WTC11 (cell line): ENCODE results near the gene PKHD1. TPM values are rescaled to one million over a fixed set of nuclear protein-coding genes. Genes with fewer than 3 reads are reported as not detected.

Source experiments
- ATAC-seq: fragments of 200-7000 bp; cut with Tn5 transposase; 2 replicates; pipeline ENCODE4 v1.10.0; 2021; ENCODE audit warnings: mild to moderate bottlenecking, moderate library complexity
- CTCF ChIA-PET: fragments of 300-600 bp; sonication (Branson Sonifier 250); formaldehyde crosslinking; loops from one replicate; lab custom pipeline; 2021; ENCODE audit warnings: antibody characterized with exemption; lab: Charles Lee
- POLR2A ChIA-PET: fragments of 350-600 bp; sonication (Branson Sonifier 250); formaldehyde crosslinking; loops from one replicate; lab custom pipeline; 2021; ENCODE audit warnings: antibody characterized with exemption; lab: Charles Lee
- DNase-seq: peaks from one replicate; pipeline ENCODE4 v3.0.0; 2021; ENCODE audit warnings: low spot score
- H3K27ac Mint-ChIP-seq: 2 replicates; pipeline ENCODE4 v1.8.0; 2021; ENCODE audit warnings: mixed read lengths
- H3K27me3 Mint-ChIP-seq: 2 replicates; pipeline ENCODE4 v1.8.0; 2021; ENCODE audit warnings: low read depth, mild to moderate bottlenecking, moderate library complexity, mixed read lengths
- H3K36me3 Mint-ChIP-seq: 2 replicates; pipeline ENCODE4 v1.8.0; 2021; ENCODE audit warnings: mixed read lengths
- H3K4me1 Mint-ChIP-seq: 2 replicates; pipeline ENCODE4 v1.8.0; 2022; ENCODE audit warnings: mixed read lengths
- H3K4me3 Mint-ChIP-seq: 2 replicates; pipeline ENCODE4 v1.8.0; 2021; ENCODE audit warnings: mild to moderate bottlenecking, moderate library complexity, mixed read lengths
- H3K9me3 Mint-ChIP-seq: 2 replicates; pipeline ENCODE4 v1.8.0; 2021; ENCODE audit warnings: mixed read lengths
- ARID4B ChIP-seq: sonication (generic); formaldehyde crosslinking; IDR thresholded peaks from 2 replicates; pipeline ENCODE4 v1.8.0; 2023; ENCODE audit warnings: missing genetic modification reagents, mild to moderate bottlenecking, borderline replicate concordance
- ATF1 ChIP-seq: sonication (generic); formaldehyde crosslinking; IDR thresholded peaks from 2 replicates; pipeline ENCODE4 v1.8.1; 2023; ENCODE audit warnings: mild to moderate bottlenecking, moderate library complexity, missing genetic modification reagents
- E2F1 ChIP-seq: sonication (generic); formaldehyde crosslinking; IDR thresholded peaks from 2 replicates; pipeline ENCODE4 v1.8.0; 2022; ENCODE audit warnings: mild to moderate bottlenecking, missing genetic modification reagents
- GRHL2 ChIP-seq: fragments of 250-450 bp; sonication (Bioruptor Pico); IDR thresholded peaks from 2 replicates; pipeline ENCODE4 v1.8.0; 2022; ENCODE audit warnings: mild to moderate bottlenecking, moderate library complexity; ENCODE audit not compliant: insufficient replicate concordance, severe bottlenecking
- HMGA2 ChIP-seq: fragments of 250-450 bp; sonication (Bioruptor Pico); IDR thresholded peaks from 2 replicates; pipeline ENCODE4 v1.4.0; 2021; ENCODE audit warnings: mild to moderate bottlenecking, moderate library complexity
- PRRX2 ChIP-seq: fragments of 250-450 bp; sonication (Bioruptor Pico); IDR thresholded peaks from 2 replicates; pipeline ENCODE4 v1.8.0; 2021; ENCODE audit warnings: mild to moderate bottlenecking
- RELA ChIP-seq: sonication (generic); formaldehyde crosslinking; IDR thresholded peaks from 2 replicates; pipeline ENCODE4 v1.8.1; 2022; ENCODE audit warnings: missing genetic modification reagents, mild to moderate bottlenecking, borderline replicate concordance
- TEAD1 ChIP-seq: sonication (generic); formaldehyde crosslinking; IDR thresholded peaks from 2 replicates; pipeline ENCODE4 v1.8.0; 2022; ENCODE audit warnings: mild to moderate bottlenecking, missing genetic modification reagents
- ZBTB21 ChIP-seq: sonication (generic); formaldehyde crosslinking; IDR thresholded peaks from 2 replicates; pipeline ENCODE4 v1.8.1; 2023; ENCODE audit warnings: mild to moderate bottlenecking, missing genetic modification reagents, borderline replicate concordance
- ZNF263 ChIP-seq: sonication (generic); formaldehyde crosslinking; IDR thresholded peaks from 2 replicates; pipeline ENCODE4 v1.8.1; 2022; ENCODE audit warnings: low read depth, mild to moderate bottlenecking, moderate library complexity, missing genetic modification reagents
- ZNF416 ChIP-seq: fragments of 250-450 bp; sonication (Bioruptor Pico); IDR thresholded peaks from 2 replicates; pipeline ENCODE4 v1.9.0; 2021; ENCODE audit warnings: mild to moderate bottlenecking, inconsistent platforms
- total RNA-seq: library from RNA; stranded (reverse); gene quantifications from 3 replicates; pipeline ENCODE4 v1.2.3, GENCODE V29; 2021
- TF ChIP-seq, protein P1 (sequence below): sonication (generic); formaldehyde crosslinking; IDR thresholded peaks from 2 replicates; pipeline ENCODE4 v1.8.0; 2022; ENCODE audit warnings: mild to moderate bottlenecking, missing genetic modification reagents
- TF ChIP-seq, protein P2 (sequence below): fragments of 250-450 bp; sonication (Bioruptor Pico); IDR thresholded peaks from 2 replicates; pipeline ENCODE4 v1.9.0; 2021; ENCODE audit warnings: mild to moderate bottlenecking
- TF ChIP-seq, protein P3 (sequence below): sonication (generic); formaldehyde crosslinking; IDR thresholded peaks from 2 replicates; pipeline ENCODE4 v1.8.1; 2022; ENCODE audit warnings: missing genetic modification reagents, borderline replicate concordance
- TF ChIP-seq, protein P4 (sequence below): sonication (generic); formaldehyde crosslinking; IDR thresholded peaks from 2 replicates; pipeline ENCODE4 v1.8.1; 2022; ENCODE audit warnings: low read depth, missing genetic modification reagents, borderline replicate concordance

The PKHD1 gene
- total RNA-seq, 1 experiment from 2014 or later, result 0.15 TPM

DNA sequence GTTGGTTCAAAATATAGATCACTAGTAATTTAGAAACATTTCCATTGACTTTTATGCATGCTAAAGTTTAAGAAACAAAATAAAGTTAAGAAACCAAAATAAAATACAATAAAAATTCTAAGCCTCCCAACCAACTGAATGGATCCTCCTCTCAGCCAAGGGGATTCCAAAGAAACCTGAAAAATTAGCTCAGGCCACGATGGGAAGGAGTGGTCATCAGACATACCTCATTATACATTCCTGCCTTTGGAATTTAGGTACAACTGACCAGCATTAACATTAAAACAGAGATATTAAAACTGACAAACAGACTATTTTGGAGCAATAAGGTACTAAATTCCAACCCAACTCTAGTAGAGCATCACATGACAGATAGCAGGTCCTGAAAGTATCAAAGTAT, 275.2 kb downstream of the PKHD1 start (continued):
- TF ChIP-seq, protein P1, sequence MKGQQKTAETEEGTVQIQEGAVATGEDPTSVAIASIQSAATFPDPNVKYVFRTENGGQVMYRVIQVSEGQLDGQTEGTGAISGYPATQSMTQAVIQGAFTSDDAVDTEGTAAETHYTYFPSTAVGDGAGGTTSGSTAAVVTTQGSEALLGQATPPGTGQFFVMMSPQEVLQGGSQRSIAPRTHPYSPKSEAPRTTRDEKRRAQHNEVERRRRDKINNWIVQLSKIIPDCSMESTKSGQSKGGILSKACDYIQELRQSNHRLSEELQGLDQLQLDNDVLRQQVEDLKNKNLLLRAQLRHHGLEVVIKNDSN (CRISPR knock-in tag), result no peak

- H3K27me3 Mint-ChIP-seq, result peaks cover 2% of the 10 kb centered on the region; the same call in 1 of the 2 replicates
- TF ChIP-seq ATF1 (no peak), RELA (CRISPR knock-in tag) (no peak), ZNF263 (no peak), PRRX2 (CRISPR knock-in tag) (no peak), ZBTB21 (CRISPR knock-in tag) (no peak), ARID4B (no peak), GRHL2 (CRISPR knock-in tag) (no peak), TEAD1 (CRISPR knock-in tag) (no peak), HMGA2 (CRISPR knock-in tag) (no peak), ZNF416 (CRISPR knock-in tag) (no peak), E2F1 (CRISPR knock-in tag) (no peak)
- TF ChIP-seq, protein P1 (CRISPR knock-in tag), result no peak
- TF ChIP-seq, protein P2, sequence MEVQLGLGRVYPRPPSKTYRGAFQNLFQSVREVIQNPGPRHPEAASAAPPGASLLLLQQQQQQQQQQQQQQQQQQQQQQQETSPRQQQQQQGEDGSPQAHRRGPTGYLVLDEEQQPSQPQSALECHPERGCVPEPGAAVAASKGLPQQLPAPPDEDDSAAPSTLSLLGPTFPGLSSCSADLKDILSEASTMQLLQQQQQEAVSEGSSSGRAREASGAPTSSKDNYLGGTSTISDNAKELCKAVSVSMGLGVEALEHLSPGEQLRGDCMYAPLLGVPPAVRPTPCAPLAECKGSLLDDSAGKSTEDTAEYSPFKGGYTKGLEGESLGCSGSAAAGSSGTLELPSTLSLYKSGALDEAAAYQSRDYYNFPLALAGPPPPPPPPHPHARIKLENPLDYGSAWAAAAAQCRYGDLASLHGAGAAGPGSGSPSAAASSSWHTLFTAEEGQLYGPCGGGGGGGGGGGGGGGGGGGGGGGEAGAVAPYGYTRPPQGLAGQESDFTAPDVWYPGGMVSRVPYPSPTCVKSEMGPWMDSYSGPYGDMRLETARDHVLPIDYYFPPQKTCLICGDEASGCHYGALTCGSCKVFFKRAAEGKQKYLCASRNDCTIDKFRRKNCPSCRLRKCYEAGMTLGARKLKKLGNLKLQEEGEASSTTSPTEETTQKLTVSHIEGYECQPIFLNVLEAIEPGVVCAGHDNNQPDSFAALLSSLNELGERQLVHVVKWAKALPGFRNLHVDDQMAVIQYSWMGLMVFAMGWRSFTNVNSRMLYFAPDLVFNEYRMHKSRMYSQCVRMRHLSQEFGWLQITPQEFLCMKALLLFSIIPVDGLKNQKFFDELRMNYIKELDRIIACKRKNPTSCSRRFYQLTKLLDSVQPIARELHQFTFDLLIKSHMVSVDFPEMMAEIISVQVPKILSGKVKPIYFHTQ (CRISPR knock-in tag), result no peak
- TF ChIP-seq, protein P3, sequence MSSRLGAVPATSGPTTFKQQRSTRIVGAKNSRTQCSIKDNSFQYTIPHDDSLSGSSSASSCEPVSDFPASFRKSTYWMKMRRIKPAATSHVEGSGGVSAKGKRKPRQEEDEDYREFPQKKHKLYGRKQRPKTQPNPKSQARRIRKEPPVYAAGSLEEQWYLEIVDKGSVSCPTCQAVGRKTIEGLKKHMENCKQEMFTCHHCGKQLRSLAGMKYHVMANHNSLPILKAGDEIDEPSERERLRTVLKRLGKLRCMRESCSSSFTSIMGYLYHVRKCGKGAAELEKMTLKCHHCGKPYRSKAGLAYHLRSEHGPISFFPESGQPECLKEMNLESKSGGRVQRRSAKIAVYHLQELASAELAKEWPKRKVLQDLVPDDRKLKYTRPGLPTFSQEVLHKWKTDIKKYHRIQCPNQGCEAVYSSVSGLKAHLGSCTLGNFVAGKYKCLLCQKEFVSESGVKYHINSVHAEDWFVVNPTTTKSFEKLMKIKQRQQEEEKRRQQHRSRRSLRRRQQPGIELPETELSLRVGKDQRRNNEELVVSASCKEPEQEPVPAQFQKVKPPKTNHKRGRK (CRISPR knock-in tag), result no peak
- TF ChIP-seq, protein P4, sequence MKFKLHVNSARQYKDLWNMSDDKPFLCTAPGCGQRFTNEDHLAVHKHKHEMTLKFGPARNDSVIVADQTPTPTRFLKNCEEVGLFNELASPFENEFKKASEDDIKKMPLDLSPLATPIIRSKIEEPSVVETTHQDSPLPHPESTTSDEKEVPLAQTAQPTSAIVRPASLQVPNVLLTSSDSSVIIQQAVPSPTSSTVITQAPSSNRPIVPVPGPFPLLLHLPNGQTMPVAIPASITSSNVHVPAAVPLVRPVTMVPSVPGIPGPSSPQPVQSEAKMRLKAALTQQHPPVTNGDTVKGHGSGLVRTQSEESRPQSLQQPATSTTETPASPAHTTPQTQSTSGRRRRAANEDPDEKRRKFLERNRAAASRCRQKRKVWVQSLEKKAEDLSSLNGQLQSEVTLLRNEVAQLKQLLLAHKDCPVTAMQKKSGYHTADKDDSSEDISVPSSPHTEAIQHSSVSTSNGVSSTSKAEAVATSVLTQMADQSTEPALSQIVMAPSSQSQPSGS (CRISPR knock-in tag), result no peak
- TF ChIP-seq, all 79 proteins: peak for 0
- Mint-ChIP-seq H3K4me3 (no peak overlapping the region), H3K27ac (no peak overlapping the region), H3K9me3 (peaks cover 24% of the 10 kb centered on the region), H3K4me1 (peaks cover 3% of the 10 kb centered on the region), H3K36me3 (peaks cover 10% of the 10 kb centered on the region)
- ATAC-seq (no peak), DNase-seq (no peak)
- ChIA-PET CTCF (no interaction called here), POLR2A (no interaction called here)
These were observed 281.9 kb downstream of the PKHD1 start for GRCh38 chr6:51805517-51805916.
